Measurements from ENCODE around the gene ATP10A.
A peak's percentile ranks its signal among the peaks of the same experiment; 100 is the strongest.

The ATP10A gene

DNA sequence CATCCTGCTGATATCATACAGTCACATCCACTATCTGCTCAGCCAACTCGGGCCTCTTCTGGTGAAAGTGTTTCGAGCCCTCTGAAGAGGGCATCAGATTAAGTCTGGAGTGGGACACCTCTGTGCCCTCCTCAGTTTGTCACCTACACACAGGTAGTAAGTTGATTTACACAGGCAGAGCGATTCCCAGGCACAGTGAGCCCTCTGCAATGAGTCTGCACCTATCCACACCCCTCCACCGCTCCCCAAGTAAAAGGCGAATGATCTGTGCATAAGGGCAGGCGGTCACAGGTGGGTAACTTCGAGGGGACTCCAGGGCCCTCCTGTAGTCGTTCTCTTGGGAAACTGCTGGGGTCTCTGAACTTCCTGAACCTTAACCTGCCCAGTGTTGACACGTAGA lies 152.0 kb downstream of the ATP10A start:
- no peaks in the 10 kb centered on the region for H3K4me1 ChIP-seq
- no peaks in the 10 kb centered on the region for H3K36me3 ChIP-seq (ENCODE audit: control insufficient read depth, insufficient read depth, low read length)
- H3K9me3 ChIP-seq (ENCODE audit: control insufficient read depth, low read length) = no peaks in the 10 kb centered on the region
- H3K4me3 ChIP-seq (ENCODE audit: low read depth, low read length) = no peak overlapping the region
- no peak overlapping the region for H2AFZ ChIP-seq
- H3K9ac ChIP-seq = no peak overlapping the region
- no peak overlapping the region for H3K4me2 ChIP-seq (ENCODE audit: low read length)
- no peaks in the 10 kb centered on the region for H3K79me2 ChIP-seq
- H3K27me3 ChIP-seq (ENCODE audit: control insufficient read depth, insufficient read depth, low read length) = no peaks in the 10 kb centered on the region
- H3K27ac ChIP-seq = no peak overlapping the region
- TF ChIP-seq, protein P1, sequence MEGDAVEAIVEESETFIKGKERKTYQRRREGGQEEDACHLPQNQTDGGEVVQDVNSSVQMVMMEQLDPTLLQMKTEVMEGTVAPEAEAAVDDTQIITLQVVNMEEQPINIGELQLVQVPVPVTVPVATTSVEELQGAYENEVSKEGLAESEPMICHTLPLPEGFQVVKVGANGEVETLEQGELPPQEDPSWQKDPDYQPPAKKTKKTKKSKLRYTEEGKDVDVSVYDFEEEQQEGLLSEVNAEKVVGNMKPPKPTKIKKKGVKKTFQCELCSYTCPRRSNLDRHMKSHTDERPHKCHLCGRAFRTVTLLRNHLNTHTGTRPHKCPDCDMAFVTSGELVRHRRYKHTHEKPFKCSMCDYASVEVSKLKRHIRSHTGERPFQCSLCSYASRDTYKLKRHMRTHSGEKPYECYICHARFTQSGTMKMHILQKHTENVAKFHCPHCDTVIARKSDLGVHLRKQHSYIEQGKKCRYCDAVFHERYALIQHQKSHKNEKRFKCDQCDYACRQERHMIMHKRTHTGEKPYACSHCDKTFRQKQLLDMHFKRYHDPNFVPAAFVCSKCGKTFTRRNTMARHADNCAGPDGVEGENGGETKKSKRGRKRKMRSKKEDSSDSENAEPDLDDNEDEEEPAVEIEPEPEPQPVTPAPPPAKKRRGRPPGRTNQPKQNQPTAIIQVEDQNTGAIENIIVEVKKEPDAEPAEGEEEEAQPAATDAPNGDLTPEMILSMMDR (IDR thresholded peaks at IDR 0.05) = no peak

DNA sequence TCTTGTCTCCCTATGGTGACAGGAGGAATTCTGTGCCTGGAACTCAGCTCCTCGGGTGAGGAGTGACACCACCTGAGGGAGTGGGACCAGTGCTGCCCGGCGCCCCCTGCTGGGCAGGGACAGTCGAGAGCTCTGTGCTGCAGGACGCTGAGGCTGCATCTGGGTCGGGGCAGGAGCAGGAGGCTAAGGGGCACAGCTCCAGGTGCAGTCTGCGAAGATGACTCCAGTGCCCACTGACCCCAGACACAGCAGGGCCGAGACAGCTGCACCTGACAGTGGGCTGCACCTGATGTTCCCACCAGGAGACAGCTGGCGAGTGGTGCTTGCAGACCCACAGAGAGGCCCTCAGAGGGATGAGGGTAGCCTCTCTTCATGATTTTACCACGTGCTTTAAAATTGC lies 152.9 kb downstream of the ATP10A start:
- no peak overlapping the region for H3K9ac ChIP-seq
- H3K4me1 ChIP-seq = no peaks in the 10 kb centered on the region
- H3K27me3 ChIP-seq (ENCODE audit: control insufficient read depth, insufficient read depth, low read length) = no peaks in the 10 kb centered on the region
- no peak overlapping the region for H3K4me3 ChIP-seq (ENCODE audit: low read depth, low read length)
- H3K27ac ChIP-seq = no peak overlapping the region
- H3K9me3 ChIP-seq (ENCODE audit: control insufficient read depth, low read length) = no peaks in the 10 kb centered on the region
- no peak overlapping the region for H3K4me2 ChIP-seq (ENCODE audit: low read length)
- no peak overlapping the region for H2AFZ ChIP-seq
- H3K79me2 ChIP-seq = no peaks in the 10 kb centered on the region
- TF ChIP-seq, protein P1 (IDR thresholded peaks at IDR 0.05) = peak; percentile 48
- no peaks in the 10 kb centered on the region for H3K36me3 ChIP-seq (ENCODE audit: control insufficient read depth, insufficient read depth, low read length)

- Histone ChIP-seq H3K4me3 (ENCODE audit: low read depth, low read length) (no peak overlapping the region), H3K79me2 (no peaks in the 10 kb centered on the region), H3K4me1 (no peaks in the 10 kb centered on the region), H2AFZ (no peak overlapping the region), H3K27me3 (ENCODE audit: control insufficient read depth, insufficient read depth, low read length) (no peaks in the 10 kb centered on the region), H3K27ac (no peak overlapping the region), H3K9me3 (ENCODE audit: control insufficient read depth, low read length) (no peaks in the 10 kb centered on the region), H3K4me2 (ENCODE audit: low read length) (no peak overlapping the region), H3K9ac (no peak overlapping the region), H3K36me3 (ENCODE audit: control insufficient read depth, insufficient read depth, low read length) (no peaks in the 10 kb centered on the region)
- TF ChIP-seq, protein P1 (IDR thresholded peaks at IDR 0.05) = no peak
Observed at GRCh38 chr15:25709437-25710159, 153.5 kb downstream of the ATP10A start.

DNA sequence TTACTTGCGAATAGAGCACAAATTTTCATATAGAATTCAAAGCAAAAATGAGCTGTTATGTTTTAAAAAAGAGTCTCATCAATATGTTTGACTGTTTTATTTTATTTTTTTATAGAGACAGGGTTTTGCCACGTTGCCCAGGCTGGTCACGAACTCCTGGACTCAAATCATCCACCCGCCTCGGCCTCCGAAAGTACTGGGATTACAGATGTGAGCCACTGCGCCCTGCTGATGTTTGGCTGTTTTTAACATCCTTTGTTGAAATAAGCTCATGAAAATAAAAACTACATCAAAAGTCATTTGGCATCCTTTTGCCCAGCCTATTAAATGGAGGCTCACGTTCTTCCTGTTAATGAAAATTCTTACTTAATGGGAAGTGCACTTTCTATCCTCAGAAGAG lies 154.7 kb downstream of the ATP10A start:
- no peaks in the 10 kb centered on the region for H3K4me1 ChIP-seq
- H2AFZ ChIP-seq = no peak overlapping the region
- H3K4me3 ChIP-seq (ENCODE audit: low read depth, low read length) = no peak overlapping the region
- H3K9me3 ChIP-seq (ENCODE audit: control insufficient read depth, low read length) = no peaks in the 10 kb centered on the region
- H3K9ac ChIP-seq = no peak overlapping the region
- H3K4me2 ChIP-seq (ENCODE audit: low read length) = no peak overlapping the region
- H3K79me2 ChIP-seq = no peaks in the 10 kb centered on the region
- H3K36me3 ChIP-seq (ENCODE audit: control insufficient read depth, insufficient read depth, low read length) = no peaks in the 10 kb centered on the region
- no peaks in the 10 kb centered on the region for H3K27me3 ChIP-seq (ENCODE audit: control insufficient read depth, insufficient read depth, low read length)
- TF ChIP-seq, protein P1 (IDR thresholded peaks at IDR 0.05) = no peak
- no peak overlapping the region for H3K27ac ChIP-seq
